Testis (tissue), 2 donors: Measurements from ENCODE around the gene GAB2.

Experiments
- CTCF ChIP-seq, 3 experiments: fragments of 450-650 bp in 2 of 3; fragments of 200-600 bp in 1 of 3; sonication (generic) in 1 of 3; IDR thresholded peaks; one replicate each; pipeline ENCODE4 v1.5.1; 2016 to 2019; ENCODE audit warnings: antibody characterized with exemption in 3 of 3, mild to moderate bottlenecking in 2 of 3, moderate library complexity in 1 of 3
- POLR2A ChIP-seq: fragments of 450-650 bp; IDR thresholded peaks from one replicate; pipeline ENCODE4 v1.6.1; 2017; ENCODE audit warnings: antibody characterized with exemption, mild to moderate bottlenecking, moderate library complexity

- no peak for TF ChIP-seq CTCF (IDR thresholded peaks at IDR 0.05)
- no peak for TF ChIP-seq POLR2A
These were observed 75.8 kb downstream of the GAB2 start for GRCh38 chr11:78341841-78342240.
